Uterus (tissue), 4 donors: Measurements from ENCODE around the gene NPAS1. TPM values are rescaled to one million over a fixed set of nuclear protein-coding genes. Genes with fewer than 3 reads are reported as not detected.

Experiments
- DNase-seq, 2 donors: peaks; one replicate each; pipeline ENCODE4 v3.0.0-alpha.2; 2019 to 2020
- H3K27ac ChIP-seq, 2 donors: fragments of 200-600 bp; sonication (generic); 1 replicate in 1 of 2; 2 replicates in 1 of 2; pipeline ENCODE4 v1.5.1; 2016 to 2018
- H3K27me3 ChIP-seq, 2 donors: fragments of 200-600 bp; sonication (generic); one replicate each; pipeline ENCODE4 v1.5.1; 2018 to 2019; ENCODE audit warnings: control low read depth in 1 of 2
- H3K36me3 ChIP-seq, 2 donors: fragments of 200-600 bp; sonication (generic); one replicate each; pipeline ENCODE4 v1.5.1; 2019; ENCODE audit warnings: control low read depth in 1 of 2
- H3K4me1 ChIP-seq, 2 donors: fragments of 200-600 bp; sonication (generic); one replicate each; pipeline ENCODE4 v1.5.1; 2018 to 2019; ENCODE audit warnings: control low read depth in 1 of 2
- H3K4me3 ChIP-seq, 2 donors: fragments of 200-600 bp; sonication (generic); 1 replicate in 1 of 2; 2 replicates in 1 of 2; pipeline ENCODE4 v1.5.1; 2018 to 2019; ENCODE audit warnings: mild to moderate bottlenecking in 1 of 2
- H3K9me3 ChIP-seq, 2 donors: fragments of 200-600 bp; sonication (generic); one replicate each; pipeline ENCODE4 v1.5.1; 2019; ENCODE audit warnings: control low read depth in 1 of 2
- CTCF ChIP-seq, 4 experiments: fragments of 200-600 bp in 2 of 4; fragments of 450-650 bp in 2 of 4; sonication (generic) in 2 of 4; IDR thresholded peaks; one replicate each; pipeline ENCODE4 v1.5.1; 2016 to 2019; ENCODE audit warnings: antibody characterized with exemption in 4 of 4, mild to moderate bottlenecking in 2 of 4, moderate library complexity in 1 of 4
- POLR2A ChIP-seq, 2 donors: fragments of 450-650 bp; IDR thresholded peaks; one replicate each; pipeline ENCODE4 v1.6.1; 2016; ENCODE audit warnings: antibody characterized with exemption in 2 of 2, mild to moderate bottlenecking in 1 of 2, moderate library complexity in 1 of 2
- intact Hi-C: fragments of 100-400 bp; cut with DNase I; formaldehyde crosslinking; loops from one replicate; pipeline ENCODE4 v1.15.1; 2023; ENCODE audit warnings: low total_unique reads
- total RNA-seq, 4 donors: library from RNA; depleted of rRNA in 3 of 4; stranded (reverse); fragments of >200 nt in 3 of 4; gene quantifications; one replicate each; pipeline versions ENCODE4 v1.1.0 to v1.2.4, GENCODE V29; 2014 to 2023
- donor health status: DM: yes; HTN: yes; CAD: no.

Gene NPAS1
- total RNA-seq, 4 donors from 2014 or later = not detected

GRCh38 chr19:47084879-47085439, 65.3 kb downstream of the NPAS1 start:
- TF ChIP-seq CTCF (IDR thresholded peaks at IDR 0.05) (no peak), POLR2A (IDR thresholded peaks at IDR 0.05) (no peak)
- Histone ChIP-seq H3K36me3 (no peaks in the 10 kb centered on the region), H3K27me3 (no peaks in the 10 kb centered on the region), H3K27ac (no peak overlapping the region), H3K4me1 (no peaks in the 10 kb centered on the region), H3K4me3 (no peak overlapping the region), H3K9me3 (no peaks in the 10 kb centered on the region)
- intact Hi-C loops = no loop called here
- no peak for DNase-seq

- H3K4me1 ChIP-seq = no peaks in the 10 kb centered on the region
- H3K36me3 ChIP-seq = no peaks in the 10 kb centered on the region
- no peaks in the 10 kb centered on the region for H3K27me3 ChIP-seq
- no peak for DNase-seq
- no peaks in the 10 kb centered on the region for H3K9me3 ChIP-seq
- no peak overlapping the region for H3K27ac ChIP-seq
- H3K4me3 ChIP-seq = no peak overlapping the region
- no peak for TF ChIP-seq POLR2A (IDR thresholded peaks at IDR 0.05)
- TF ChIP-seq CTCF (IDR thresholded peaks at IDR 0.05) = no peak
- intact Hi-C loops = no loop called here
These were observed 66.6 kb downstream of the NPAS1 start for GRCh38 chr19:47086280-47086679.

GRCh38 chr19:47089767-47090350, 70.2 kb downstream of the NPAS1 start:
- no peak overlapping the region for H3K27ac ChIP-seq
- DNase-seq = no peak
- H3K4me1 ChIP-seq = no peaks in the 10 kb centered on the region
- no peaks in the 10 kb centered on the region for H3K27me3 ChIP-seq
- TF ChIP-seq POLR2A (IDR thresholded peaks at IDR 0.05) (no peak), CTCF (IDR thresholded peaks at IDR 0.05) (no peak)
- intact Hi-C loops = no loop called here
- H3K9me3 ChIP-seq = no peaks in the 10 kb centered on the region
- H3K4me3 ChIP-seq = no peak overlapping the region
- no peaks in the 10 kb centered on the region for H3K36me3 ChIP-seq

GRCh38 chr19:47093254-47093653, 73.6 kb downstream of the NPAS1 start:
- no peak for DNase-seq
- intact Hi-C loops = no loop called here
- no peaks in the 10 kb centered on the region for H3K27me3 ChIP-seq
- peaks cover 0 to 8% of the 10 kb centered on the region in 2 donors for H3K4me1 ChIP-seq
- H3K27ac ChIP-seq = no peak overlapping the region
- TF ChIP-seq POLR2A (IDR thresholded peaks at IDR 0.05) (no peak), CTCF (IDR thresholded peaks at IDR 0.05) (no peak)
- no peaks in the 10 kb centered on the region for H3K36me3 ChIP-seq
- H3K4me3 ChIP-seq = no peak overlapping the region
- no peaks in the 10 kb centered on the region for H3K9me3 ChIP-seq

GRCh38 chr19:47093841-47094240, 74.2 kb downstream of the NPAS1 start:
- DNase-seq = no peak
- H3K4me3 ChIP-seq = no peak overlapping the region
- no peak overlapping the region for H3K27ac ChIP-seq
- H3K27me3 ChIP-seq = no peaks in the 10 kb centered on the region
- H3K36me3 ChIP-seq = no peaks in the 10 kb centered on the region
- peaks cover 0 to 9% of the 10 kb centered on the region in 2 donors for H3K4me1 ChIP-seq
- no peak for TF ChIP-seq CTCF (IDR thresholded peaks at IDR 0.05)
- TF ChIP-seq POLR2A (IDR thresholded peaks at IDR 0.05) = no peak
- no peaks in the 10 kb centered on the region for H3K9me3 ChIP-seq
- intact Hi-C loops = no loop called here
